Limb (tissue), 2 donors: Measurements from ENCODE around the gene FOXR1.

Experiments
- DNase-seq, 2 donors: peaks; one replicate each; pipeline ENCODE4 v3.0.0-alpha.2; 2016; ENCODE audit errors: extremely low spot score in 2 of 2

The FOXR1 gene

DNA sequence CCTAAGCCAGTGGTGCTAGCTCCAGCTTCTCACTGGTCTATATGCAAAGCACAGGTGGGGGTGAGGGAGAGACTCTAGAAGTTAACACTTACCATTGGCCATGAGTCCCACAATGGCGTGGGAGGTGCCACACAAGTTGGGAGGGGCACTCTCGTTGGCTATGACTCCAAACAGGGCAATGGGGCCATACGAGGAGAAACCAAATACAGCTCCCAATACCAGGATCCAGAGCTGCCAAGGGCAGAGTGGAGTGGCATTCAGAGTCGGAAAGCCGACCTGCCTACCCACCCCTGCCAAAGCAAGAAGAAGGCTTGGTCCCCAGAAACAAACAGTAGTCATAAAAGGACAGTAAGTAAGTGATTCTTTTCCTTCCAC, 53.5 kb downstream of the FOXR1 start:
- no peak for DNase-seq

DNA sequence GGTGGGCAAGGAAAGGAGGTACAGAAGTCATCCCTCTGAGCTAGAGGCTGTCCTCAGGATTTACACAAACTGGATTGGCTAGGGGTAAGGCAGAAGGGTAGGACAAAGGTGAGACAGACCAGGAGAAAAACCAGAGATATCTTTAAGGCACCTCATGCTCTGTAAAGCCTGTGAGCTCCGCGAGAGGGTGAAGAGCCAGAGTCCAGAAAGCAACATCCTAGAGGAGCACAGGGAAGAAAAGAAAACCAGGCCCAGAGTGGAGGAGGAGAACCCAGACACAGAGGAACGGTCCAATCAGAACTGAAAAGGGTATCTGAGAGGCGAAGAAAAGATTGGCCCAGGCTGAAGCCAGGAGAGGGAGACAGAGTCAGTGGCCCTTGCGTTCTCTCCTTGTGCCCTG, 54.0 kb downstream of the FOXR1 start:
- DNase-seq, result no peak

DNA sequence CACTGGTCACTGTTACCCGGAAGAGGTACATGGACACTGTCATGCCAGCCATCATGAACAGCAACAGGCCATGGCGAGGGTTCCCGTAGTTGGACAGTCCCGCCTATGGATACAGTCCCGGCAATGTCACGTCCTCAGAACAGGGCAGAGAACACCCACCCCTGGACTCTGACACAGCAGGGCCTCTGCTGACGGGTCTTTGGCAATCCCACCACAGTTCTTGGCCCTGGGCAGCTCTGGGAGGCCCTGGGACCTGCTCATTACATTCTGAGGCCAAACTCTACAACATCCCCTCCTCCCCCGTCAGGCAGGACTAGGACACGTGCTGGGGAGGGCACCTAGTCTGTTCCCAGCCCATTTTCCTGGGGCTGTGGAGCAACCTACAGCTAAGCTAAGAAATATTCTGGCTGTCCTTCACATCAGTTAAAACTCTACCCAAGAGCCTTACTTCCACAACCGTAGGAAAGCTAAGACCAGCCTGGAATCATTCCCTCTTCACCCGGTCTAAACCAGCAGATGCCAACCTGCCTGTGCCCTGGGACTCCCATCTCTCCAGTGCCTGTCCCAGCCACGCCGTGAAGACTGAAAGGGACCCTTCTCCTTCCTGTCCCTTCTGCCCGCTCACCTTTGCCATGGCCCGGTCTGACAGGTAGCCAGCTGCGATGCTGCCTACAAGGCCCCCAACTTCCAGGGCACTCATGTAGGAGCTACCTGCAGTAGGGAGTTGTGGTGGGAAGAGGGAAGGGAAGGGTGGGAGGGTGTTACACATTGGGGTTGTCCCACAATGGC, 54.6 kb downstream of the FOXR1 start:
- no peak for DNase-seq

DNA sequence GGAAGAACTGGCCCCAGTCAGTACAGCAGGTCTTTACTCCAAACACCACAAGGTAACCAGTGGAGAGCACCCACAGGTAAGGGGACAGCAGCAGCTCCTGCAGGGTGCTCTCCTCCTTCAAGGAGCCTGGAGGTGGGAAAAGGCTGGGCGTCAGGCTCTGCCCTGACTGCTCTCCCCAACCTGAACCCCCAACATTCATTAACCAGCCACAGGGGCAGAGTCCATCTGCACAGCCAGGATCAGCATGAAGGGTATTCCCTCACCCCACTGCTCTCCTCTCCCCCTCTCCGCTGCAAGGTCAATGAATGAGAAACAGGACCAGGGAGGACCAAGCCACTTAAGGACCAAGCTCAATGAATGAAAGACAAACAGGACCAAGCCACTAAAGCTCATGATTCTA, 55.4 kb downstream of the FOXR1 start:
- no peak for DNase-seq

DNA sequence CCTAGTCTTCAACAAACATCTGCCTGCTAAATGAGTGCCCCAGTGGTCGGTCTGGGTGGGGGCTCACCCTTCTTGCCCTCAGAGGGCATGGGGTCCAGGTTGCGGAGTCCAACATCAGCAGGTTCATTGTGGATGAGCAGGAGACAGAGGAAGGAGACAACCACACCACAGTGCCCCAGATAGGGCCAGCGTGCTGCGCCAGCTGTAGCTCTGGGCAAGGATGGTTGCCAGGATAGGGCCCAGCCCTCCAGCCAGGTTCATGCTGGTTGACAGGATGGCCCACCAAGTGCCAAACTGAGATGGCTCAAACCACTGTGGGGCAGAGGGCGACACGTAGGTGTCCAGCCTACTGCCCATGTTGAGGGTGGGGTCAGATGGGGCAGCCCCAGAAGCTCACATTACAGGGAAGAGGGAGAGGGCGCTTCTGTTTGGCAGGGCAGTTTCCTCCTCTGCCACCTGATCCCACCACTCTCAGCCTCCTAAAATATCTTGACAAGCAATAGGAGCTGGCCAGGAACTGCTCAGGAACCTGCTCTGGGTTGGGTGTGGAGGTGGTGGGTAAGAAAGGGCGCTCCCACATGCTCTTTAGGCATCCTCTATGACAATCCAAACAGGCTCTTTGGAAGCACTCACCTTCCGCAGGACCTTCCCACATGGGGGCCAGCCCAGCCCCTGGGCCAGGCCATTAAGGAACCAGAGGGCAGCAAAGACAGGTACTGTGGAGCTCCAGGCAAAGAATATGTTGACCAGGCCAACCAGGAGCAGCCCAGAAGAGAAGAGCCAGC, 56.2 kb downstream of the FOXR1 start:
- no peak for DNase-seq

DNA sequence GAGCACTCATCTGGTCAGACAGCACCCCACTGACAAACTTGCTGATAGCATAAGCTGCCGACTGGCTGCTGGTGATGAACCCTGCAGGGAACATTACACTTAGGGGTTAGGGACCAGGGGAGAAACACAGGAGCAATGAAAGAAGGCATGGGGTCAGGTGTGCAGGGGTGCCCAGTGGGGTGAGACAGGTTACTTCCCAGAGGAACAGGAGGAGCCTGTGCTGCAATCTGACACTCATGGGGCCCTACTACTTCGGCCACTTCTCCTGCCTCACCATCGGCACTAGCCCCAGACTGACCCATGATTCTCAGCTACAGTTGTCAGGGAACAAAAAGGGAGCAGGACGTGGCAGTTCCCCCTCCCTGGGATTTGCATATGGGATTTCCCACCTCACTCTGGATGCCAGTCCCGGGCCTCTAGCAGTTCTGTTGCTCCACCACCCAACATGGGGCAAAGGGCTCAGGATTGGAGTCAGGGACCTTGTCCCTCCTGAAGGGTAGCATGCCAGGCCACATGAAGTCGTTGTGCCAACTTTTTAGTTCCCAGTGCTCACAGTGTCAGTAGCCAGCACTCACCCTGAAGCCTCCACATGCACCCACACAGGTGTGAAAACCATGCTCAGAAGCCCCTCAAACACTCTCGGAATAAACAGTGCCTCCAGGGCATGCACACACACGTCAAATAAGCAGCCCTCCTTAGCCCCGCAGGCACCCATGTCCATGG, 56.9 kb downstream of the FOXR1 start:
- no peak for DNase-seq

DNA sequence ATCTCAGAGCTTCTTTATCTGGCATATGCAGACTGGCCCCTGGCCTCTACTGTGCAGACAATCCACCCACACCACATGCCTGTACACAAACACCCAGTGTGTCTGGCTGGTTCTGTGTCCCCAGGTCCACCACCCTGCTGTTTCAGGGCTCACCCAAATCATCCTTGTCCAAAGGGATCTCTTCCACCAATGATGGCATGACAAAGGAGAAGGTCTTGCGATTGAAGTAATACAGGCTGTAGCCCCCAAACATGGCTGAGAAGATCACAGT, 57.4 kb downstream of the FOXR1 start:
- DNase-seq, result no peak

DNA sequence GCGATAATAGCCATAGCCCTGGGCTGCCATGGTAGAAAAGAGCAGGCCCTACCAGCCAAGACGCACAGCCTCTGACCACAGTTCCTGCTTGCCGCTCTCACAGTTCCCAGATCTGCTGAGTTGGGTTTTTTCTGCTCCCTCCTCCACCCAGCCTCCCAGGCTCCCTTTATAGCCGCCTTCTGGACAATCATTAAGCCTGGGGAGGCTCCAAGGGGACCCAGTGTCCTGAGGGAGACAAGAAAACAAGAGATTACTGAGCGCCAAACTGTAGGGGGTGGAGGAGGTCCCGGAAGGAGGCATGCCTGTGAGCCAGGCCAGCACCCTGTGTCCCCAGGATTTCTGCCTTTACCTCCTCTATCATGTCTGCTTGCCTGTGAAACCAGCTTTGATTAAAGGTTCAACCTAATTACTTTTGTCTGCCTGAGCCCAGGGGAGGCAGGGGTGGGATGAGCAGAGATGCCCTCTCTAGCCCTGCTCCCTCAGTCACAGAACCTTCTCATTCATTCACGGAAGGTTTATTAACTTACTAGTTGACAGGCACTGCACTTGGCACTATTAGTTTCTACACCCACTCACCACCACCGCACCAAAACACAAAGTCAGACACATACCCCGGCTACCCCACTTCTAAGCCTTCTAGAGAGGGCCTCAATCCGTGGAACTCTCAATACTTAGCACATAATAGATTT, 57.9 kb downstream of the FOXR1 start:
- no peak for DNase-seq

DNA sequence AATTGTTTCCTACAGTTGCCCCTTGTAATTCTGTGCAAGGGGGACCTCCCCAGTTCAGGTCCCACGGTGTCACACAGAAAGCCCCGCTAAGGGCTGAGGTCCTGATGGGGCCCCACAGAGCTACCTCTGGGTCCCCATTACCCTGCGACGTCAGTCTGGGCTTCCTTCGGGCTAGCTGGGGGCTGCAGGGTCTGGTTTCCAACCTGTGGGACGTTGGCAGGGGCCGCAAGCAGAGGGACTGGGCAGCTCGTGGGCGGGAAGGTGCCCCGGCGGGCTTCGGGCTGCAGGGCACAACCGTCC, 58.4 kb downstream of the FOXR1 start:
- DNase-seq, result no peak

DNA sequence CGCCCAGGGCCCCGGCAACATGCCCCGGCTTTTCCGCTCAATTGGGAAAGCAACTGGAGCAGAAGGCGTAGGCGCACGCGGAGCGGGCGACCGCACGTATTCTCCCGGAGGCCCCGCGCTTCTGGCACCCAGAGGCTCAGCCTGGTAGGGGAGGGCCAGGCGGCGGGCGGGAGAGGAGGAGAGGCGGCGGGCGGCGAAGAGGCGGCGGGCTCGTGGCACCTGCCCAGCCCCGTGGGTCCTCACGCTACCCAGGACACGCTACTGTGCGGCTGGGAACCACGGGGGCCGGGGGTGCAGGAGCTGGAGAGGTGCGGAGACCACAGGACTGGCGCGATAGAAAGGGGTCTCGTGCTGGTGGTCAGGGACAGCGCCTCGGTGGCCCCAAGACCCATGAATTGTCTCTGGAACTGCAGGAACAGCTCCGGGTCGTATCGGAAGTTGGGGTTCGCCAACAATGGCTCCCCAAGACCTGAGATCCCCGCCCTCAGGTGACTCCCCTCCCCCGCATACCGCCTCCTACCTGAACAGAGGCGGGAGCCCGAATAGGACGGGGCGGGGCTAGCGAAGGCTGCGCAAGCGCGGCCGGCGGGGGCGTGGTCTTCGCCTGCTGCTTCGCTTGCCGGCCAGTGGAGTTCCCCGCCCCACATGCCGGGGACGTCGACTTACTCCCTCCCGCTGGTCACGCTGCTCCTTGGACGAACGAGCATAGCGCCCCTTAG, 58.9 kb downstream of the FOXR1 start, which contains the start of gene SLC37A4:
Gene SLC37A4, minus strand, starts transcription at position 549 of the 719 bp plus-strand sequence.
- DNase-seq, result peak; percentile 93 to 97
